ENCODE results near the gene SIRT4. TPM values are rescaled to one million over a fixed set of nuclear protein-coding genes. Genes with fewer than 3 reads are reported as not detected.

SIRT4 gene
- total RNA-seq, 4 donors from 2014 or later = 3.2 to 6.3 (median 4.2) TPM

GRCh38 chr12:120353556-120354317 lies 51.6 kb downstream of the SIRT4 start:
- H3K4me3 ChIP-seq = no peak overlapping the region
- H3K36me3 ChIP-seq = no peaks in the 10 kb centered on the region
- H3K27me3 ChIP-seq = no peaks in the 10 kb centered on the region
- H3K9me3 ChIP-seq = no peaks in the 10 kb centered on the region
- no peak for DNase-seq
- no peak overlapping the region for H3K27ac ChIP-seq
- peaks cover 0 to 3% (median 0%) of the 10 kb centered on the region in 4 donors for H3K4me1 ChIP-seq
- TF ChIP-seq CTCF (IDR thresholded peaks at IDR 0.05) (no peak), POLR2A (IDR thresholded peaks at IDR 0.05) (no peak)

GRCh38 chr12:120356567-120357030 lies 54.5 kb downstream of the SIRT4 start:
- Histone ChIP-seq H3K27ac (no peak overlapping the region), H3K27me3 (no peaks in the 10 kb centered on the region), H3K4me3 (no peak overlapping the region), H3K9me3 (no peaks in the 10 kb centered on the region), H3K36me3 (no peaks in the 10 kb centered on the region), H3K4me1 (peaks cover 0 to 5% (median 2%) of the 10 kb centered on the region in 4 donors)
- peak; percentile 62 to 89 (median 84) for TF ChIP-seq CTCF (IDR thresholded peaks at IDR 0.05)
- TF ChIP-seq POLR2A (IDR thresholded peaks at IDR 0.05) = peak in 1 of 2 donors; percentile 8
- DNase-seq = peak; percentile 54 to 88 (median 84)

- no peak for TF ChIP-seq CTCF (IDR thresholded peaks at IDR 0.05)
- Histone ChIP-seq H3K27ac (no peak overlapping the region), H3K4me1 (peaks cover 0 to 10% (median 2%) of the 10 kb centered on the region in 4 donors), H3K4me3 (no peak overlapping the region), H3K36me3 (no peaks in the 10 kb centered on the region), H3K27me3 (no peaks in the 10 kb centered on the region), H3K9me3 (no peaks in the 10 kb centered on the region)
- DNase-seq = no peak
Observed at GRCh38 chr12:120357104-120357503, 55.0 kb downstream of the SIRT4 start.

- no peak for DNase-seq
- TF ChIP-seq CTCF (IDR thresholded peaks at IDR 0.05) (no peak), POLR2A (IDR thresholded peaks at IDR 0.05) (no peak)
- H3K27ac ChIP-seq = no peak overlapping the region
- no peaks in the 10 kb centered on the region for H3K36me3 ChIP-seq
- H3K4me1 ChIP-seq = peaks cover 0 to 22% (median 2%) of the 10 kb centered on the region in 4 donors
- no peaks in the 10 kb centered on the region for H3K9me3 ChIP-seq
- H3K27me3 ChIP-seq = no peaks in the 10 kb centered on the region
- H3K4me3 ChIP-seq = no peak overlapping the region
Observed at GRCh38 chr12:120358412-120359100, 56.4 kb downstream of the SIRT4 start.

GRCh38 chr12:120359128-120359527 lies 57.0 kb downstream of the SIRT4 start:
- no peaks in the 10 kb centered on the region for H3K36me3 ChIP-seq
- H3K27ac ChIP-seq = no peak overlapping the region
- TF ChIP-seq CTCF (IDR thresholded peaks at IDR 0.05) = no peak
- TF ChIP-seq POLR2A (IDR thresholded peaks at IDR 0.05) = no peak

More at GRCh38 chr12:120359128-120359527, 57.0 kb downstream of the SIRT4 start:
- H3K27me3 ChIP-seq = no peaks in the 10 kb centered on the region
- H3K4me1 ChIP-seq = peaks cover 0 to 22% (median 2%) of the 10 kb centered on the region in 4 donors
- H3K9me3 ChIP-seq = no peaks in the 10 kb centered on the region
- H3K4me3 ChIP-seq = no peak overlapping the region
- DNase-seq = no peak
